GM18520 (cell line): ENCODE measurements around the gene KCNB1.
"Not testable (repeated sequence)": the region's sequence is repeated elsewhere in the genome, so short reads cannot be mapped to it uniquely, and the experiment has no call there.

Experiments
- ATAC-seq: cut with Tn5 transposase; IDR thresholded peaks from one replicate; pipeline ENCODE4 v1.9.1; 2021; ENCODE audit not compliant: unreplicated experiment

Gene KCNB1

GRCh38 chr20:49330701-49331615, 151.5 kb downstream of the KCNB1 start:
- no peak for ATAC-seq

DNA sequence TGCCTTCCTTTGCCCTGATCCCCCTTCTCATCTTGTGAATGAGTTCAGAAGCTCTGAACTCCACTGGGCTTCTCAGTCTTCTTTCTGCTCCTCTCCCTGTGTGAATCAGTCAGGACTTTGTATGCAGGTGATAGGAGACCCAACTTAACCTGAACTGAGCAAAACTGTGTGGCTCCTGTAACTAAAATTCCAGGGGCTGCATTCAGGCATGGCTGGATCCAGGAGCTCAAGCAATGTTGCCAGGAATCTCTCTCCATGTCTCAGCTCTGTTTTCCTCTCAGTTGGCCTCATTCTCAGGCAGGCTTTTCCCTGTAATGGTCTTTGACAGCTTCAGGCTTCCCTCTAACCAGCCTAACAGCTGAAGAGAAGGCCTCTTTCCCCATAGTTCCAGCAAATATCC, 153.7 kb downstream of the KCNB1 start:
- ATAC-seq, result no peak

DNA sequence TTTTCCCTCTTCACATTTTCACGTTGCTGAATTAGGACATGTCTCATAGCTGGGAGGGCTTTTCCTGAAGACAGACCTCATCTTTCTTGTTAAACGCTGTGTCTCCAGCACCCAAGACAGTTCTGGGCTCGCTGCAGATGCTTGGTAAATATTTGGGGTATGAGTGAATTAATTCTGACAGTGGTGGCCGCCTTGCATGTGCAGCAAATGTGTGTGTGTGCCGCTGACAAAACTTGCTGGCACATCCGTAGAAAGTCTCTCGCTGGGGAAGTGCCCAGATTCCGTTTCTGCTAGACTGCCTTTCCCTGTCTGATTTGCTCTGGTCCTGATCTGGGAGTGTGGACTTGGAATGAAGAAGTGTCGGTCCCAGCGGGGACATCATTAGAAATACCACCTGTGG, 156.4 kb downstream of the KCNB1 start:
- ATAC-seq, result no peak

GRCh38 chr20:49324306-49324705, 158.2 kb downstream of the KCNB1 start:
- ATAC-seq, result no peak

DNA sequence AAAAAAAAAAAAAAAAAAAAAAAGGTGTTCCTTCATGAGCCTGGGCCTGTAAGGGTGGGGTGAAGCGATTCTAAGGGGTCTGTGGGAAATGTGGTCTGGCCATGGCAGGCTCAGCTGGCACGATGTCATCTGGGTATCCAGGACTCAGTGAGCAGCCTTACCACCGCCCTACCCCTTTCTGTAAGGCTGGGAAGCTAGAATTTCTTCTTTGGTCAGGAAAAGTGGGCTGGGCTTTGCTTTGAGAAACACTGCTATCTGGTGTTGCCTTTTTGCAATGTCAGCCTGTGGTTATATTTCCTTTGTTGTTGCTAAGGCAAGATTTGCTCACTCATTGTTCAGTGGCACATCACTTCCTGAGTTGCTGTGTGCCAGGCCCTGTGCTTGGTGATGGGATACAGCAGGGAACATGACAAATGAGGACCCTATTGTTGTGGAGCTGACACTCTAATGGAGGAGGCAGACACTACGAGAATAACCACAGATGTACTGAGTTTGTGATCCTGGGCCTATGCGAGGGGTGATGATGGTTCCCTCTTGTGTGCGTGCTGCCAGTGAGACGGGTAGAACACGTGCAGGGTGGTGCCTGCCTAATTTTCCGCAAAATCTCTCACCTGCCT, 158.7 kb downstream of the KCNB1 start:
- no peak for ATAC-seq

DNA sequence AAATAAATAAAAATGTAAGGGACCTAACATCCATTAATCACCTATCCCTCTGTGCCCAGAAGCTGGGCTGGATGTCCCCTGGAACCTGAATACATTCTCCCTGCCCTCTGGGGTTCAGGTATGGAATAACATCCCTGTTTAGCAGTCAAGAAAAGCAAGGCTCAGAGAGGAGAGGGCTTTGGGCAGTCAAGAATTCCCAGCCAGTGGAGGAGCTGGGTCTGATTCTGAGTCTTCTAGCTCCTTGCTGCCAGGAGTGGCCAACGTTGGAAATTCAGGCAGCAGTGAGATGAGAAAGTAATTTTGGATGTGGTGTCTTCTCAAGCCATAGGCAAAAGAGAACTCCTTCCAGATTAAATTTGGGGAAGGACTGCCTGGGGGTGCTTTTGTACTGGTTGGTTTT, 162.0 kb downstream of the KCNB1 start:
- ATAC-seq, result no peak

GRCh38 chr20:49319208-49319809, 163.2 kb downstream of the KCNB1 start:
- ATAC-seq, result no peak

GRCh38 chr20:49318430-49319207, 163.8 kb downstream of the KCNB1 start:
- ATAC-seq, result no peak

DNA sequence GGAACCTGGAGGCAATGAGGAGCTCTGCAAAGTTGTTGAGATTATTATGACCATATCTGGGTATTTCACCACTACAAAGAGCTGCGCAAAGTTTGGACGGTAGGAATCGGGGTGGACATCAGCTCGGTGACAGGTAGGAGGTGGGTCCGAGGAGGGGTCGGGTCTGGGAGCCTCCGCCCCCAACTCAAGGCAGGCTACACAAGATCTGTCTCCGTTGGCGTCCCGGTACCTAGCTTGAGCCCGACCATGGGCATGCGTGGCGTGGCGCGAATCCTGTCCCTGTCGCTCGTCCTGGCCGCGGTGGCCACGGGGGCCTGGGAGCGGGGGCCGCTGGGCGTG, 164.4 kb downstream of the KCNB1 start:
- no peak for ATAC-seq

GRCh38 chr20:49316704-49317103, 165.8 kb downstream of the KCNB1 start:
- ATAC-seq, result no peak

GRCh38 chr20:49315580-49315979, 166.9 kb downstream of the KCNB1 start:
- ATAC-seq, result no peak

DNA sequence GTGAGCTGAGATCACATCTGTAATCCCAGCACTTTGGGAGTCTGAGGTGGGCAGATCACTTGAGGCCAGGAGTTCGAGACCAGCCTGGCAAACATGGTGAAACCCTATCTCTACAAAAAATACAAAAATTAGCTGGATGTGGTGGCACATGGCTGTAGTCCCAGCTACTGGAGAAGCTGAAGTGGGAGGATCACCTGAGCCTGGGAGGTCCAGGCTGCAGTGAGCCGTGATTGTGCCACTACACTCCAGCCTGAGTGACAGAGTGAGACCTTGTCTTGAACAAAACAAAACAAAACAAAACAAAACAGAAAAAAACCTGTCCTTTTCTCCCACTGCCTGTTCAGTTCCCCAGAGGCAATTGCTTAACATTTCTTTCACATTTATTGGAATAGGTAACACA, 168.4 kb downstream of the KCNB1 start:
- ATAC-seq, result not testable (repeated sequence)
